NB4 (cell line): ENCODE results near the gene COL5A2.

Source experiments
- CTCF ChIP-seq: IDR thresholded peaks from one replicate; pipeline ENCODE4 v1.5.1; 2012; ENCODE audit warnings: low read depth, low read length
- MAX ChIP-seq: IDR thresholded peaks from 2 replicates; pipeline ENCODE4 v1.6.1; 2011; ENCODE audit warnings: low read depth, low read length

GRCh38 chr2:189221811-189222467 lies 42.4 kb upstream of the COL5A2 start:
- no peak for TF ChIP-seq CTCF
- TF ChIP-seq MAX, result no peak
